K562 (cell line): ENCODE data around the gene PNRC2. TPM values are rescaled to one million over a fixed set of nuclear protein-coding genes. Genes with fewer than 3 reads are reported as not detected.

ENCODE experiments used
- ATF1 ChIP-seq, 2 experiments: fragments of 450-650 bp in 1 of 2; IDR thresholded peaks; 2 replicates each; pipeline ENCODE4 v1.6.1; 2016; ENCODE audit warnings: missing compliant biosample characterization in 1 of 2, missing genetic modification characterization in 1 of 2
- ELF1 ChIP-seq: fragments of 200-800 bp; sonication (Bioruptor generic); IDR thresholded peaks from 2 replicates; pipeline ENCODE4 v1.6.1; 2016; ENCODE audit warnings: missing genetic modification characterization, missing compliant biosample characterization
- EP300 ChIP-seq: IDR thresholded peaks from 2 replicates; pipeline ENCODE4 v1.6.1; 2012; ENCODE audit warnings: low read length, improper control_type of control experiment
- FOXJ2 ChIP-seq: fragments of 200-800 bp; sonication (Bioruptor generic); IDR thresholded peaks from 2 replicates; pipeline ENCODE4 v1.6.1; 2016; ENCODE audit warnings: missing genetic modification characterization, missing compliant biosample characterization
- JUND ChIP-seq, 2 experiments: IDR thresholded peaks; 2 replicates in 1 of 2; 3 replicates in 1 of 2; pipeline ENCODE4 v1.6.1; 2011; ENCODE audit warnings: borderline replicate concordance in 2 of 2, low read depth in 2 of 2, low read length in 2 of 2, improper control_type of control experiment in 1 of 2, missing biosample characterization in 1 of 2, missing genetic modification characterization in 1 of 2, missing genetic modification reagents in 1 of 2
- LEF1 ChIP-seq: fragments of 450-650 bp; IDR thresholded peaks from 2 replicates; pipeline ENCODE4 v1.6.1; 2016; ENCODE audit warnings: mild to moderate bottlenecking
- MEIS2 ChIP-seq: fragments of 450-650 bp; IDR thresholded peaks from 2 replicates; pipeline ENCODE4 v1.6.1; 2014; ENCODE audit warnings: mild to moderate bottlenecking; ENCODE audit not compliant: partially characterized antibody
- MTA1 ChIP-seq: fragments of 450-650 bp; IDR thresholded peaks from 2 replicates; pipeline ENCODE4 v1.6.1; 2017; ENCODE audit warnings: borderline replicate concordance
- NFE2 ChIP-seq: IDR thresholded peaks from 2 replicates; pipeline ENCODE4 v1.6.1; 2014; ENCODE audit warnings: antibody characterized with exemption, low read depth
- OTX1 ChIP-seq: fragments of 450-650 bp; formaldehyde crosslinking; IDR thresholded peaks from 2 replicates; pipeline ENCODE4 v1.4.0; 2022; ENCODE audit warnings: mild to moderate bottlenecking
- POLR2B ChIP-seq: fragments of 450-650 bp; IDR thresholded peaks from 2 replicates; pipeline ENCODE4 v1.6.1; 2018; ENCODE audit warnings: low read depth; ENCODE audit not compliant: partially characterized antibody
- SPI1 ChIP-seq: IDR thresholded peaks from 2 replicates; pipeline ENCODE4 v1.6.1; 2011; ENCODE audit warnings: low read depth, low read length, control low read depth, borderline replicate concordance
- TBP ChIP-seq: optimal IDR thresholded peaks from 2 replicates; pipeline ENCODE3; 2011; ENCODE audit warnings: low read depth, low read length, improper control_type of control experiment
- TEAD4 ChIP-seq, 2 experiments: sonication (generic) in 1 of 2; formaldehyde crosslinking in 1 of 2; IDR thresholded peaks; 2 replicates each; pipeline versions ENCODE4 v1.6.1 to v1.8.0; 2012 to 2022; ENCODE audit warnings: borderline replicate concordance in 1 of 2, inconsistent platforms in 1 of 2, low read length in 1 of 2, mild to moderate bottlenecking in 1 of 2, missing genetic modification reagents in 1 of 2
- THRAP3 ChIP-seq: fragments of 450-650 bp; IDR thresholded peaks from 2 replicates; pipeline ENCODE4 v1.6.1; 2016; ENCODE audit warnings: mild to moderate bottlenecking, inconsistent platforms, borderline replicate concordance
- ZEB2 ChIP-seq: fragments of 450-650 bp; IDR thresholded peaks from 2 replicates; pipeline ENCODE4 v1.6.1; 2016
- ZNF143 ChIP-seq: sonication (generic); formaldehyde crosslinking; IDR thresholded peaks from 2 replicates; pipeline ENCODE4 v1.9.0; 2022; ENCODE audit warnings: mild to moderate bottlenecking, missing genetic modification reagents
- ZNF3 ChIP-seq: fragments of 250-450 bp; sonication (Bioruptor Pico); IDR thresholded peaks from 2 replicates; pipeline ENCODE4 v1.5.0; 2021; ENCODE audit warnings: mild to moderate bottlenecking, moderate library complexity
- ZNF717 ChIP-seq: fragments of 250-450 bp; sonication (Bioruptor Pico); IDR thresholded peaks from 2 replicates; pipeline ENCODE4 v1.5.0; 2021
- ZNF76 ChIP-seq: fragments of 250-450 bp; sonication (Bioruptor Pico); IDR thresholded peaks from 2 replicates; pipeline ENCODE4 v1.4.0; 2020; ENCODE audit warnings: mild to moderate bottlenecking, moderate library complexity, borderline replicate concordance
- polyA plus RNA-seq, 8 experiments: library from polyadenylated mRNA; depleted of rRNA in 4 of 8; stranded (reverse) in 5 of 8; unstranded in 3 of 8; fragments of >200 nt; fragmentation: Nextera tagmentation in 2 of 8; fragmentation: Illumina TruSeq in 1 of 8; extraction: Ambion mirVana in 2 of 8; extraction: Trizol in 1 of 8; gene quantifications; 2 replicates each; pipeline versions ENCODE4 v1.2.1 to v1.2.3, GENCODE V29; 2011 to 2014; ENCODE audit warnings: inconsistent platforms in 1 of 8, missing spikeins in 1 of 8
- total RNA-seq, 7 experiments: library from RNA; depleted of rRNA in 6 of 7; stranded (reverse); fragments of >200 nt in 6 of 7; fragmentation: Illumina TruSeq in 2 of 7; extraction: Trizol in 2 of 7; gene quantifications; 2 replicates each; pipeline versions ENCODE4 v1.2.1 to v1.2.3, GENCODE V29; 2011 to 2021; ENCODE audit warnings: low replicate concordance in 1 of 7
- TF ChIP-seq, protein P1 (sequence below): fragments of 250-450 bp; sonication (Bioruptor Pico); IDR thresholded peaks from 2 replicates; pipeline ENCODE4 v1.5.0; 2021; ENCODE audit warnings: mild to moderate bottlenecking, moderate library complexity
- TF ChIP-seq, protein P2 (sequence below), 2 experiments: IDR thresholded peaks; 2 replicates each; pipeline ENCODE4 v1.6.1; 2012; ENCODE audit warnings: improper control_type of control experiment in 2 of 2, low read depth in 2 of 2, low read length in 2 of 2, borderline replicate concordance in 1 of 2

PNRC2 gene
- total and polyA plus RNA-seq, 9 of the 15 experiments (the other 6 are each of a cell fraction or from before 2014, with no cell fraction given) = 127 to 303 (median 203) TPM

DNA sequence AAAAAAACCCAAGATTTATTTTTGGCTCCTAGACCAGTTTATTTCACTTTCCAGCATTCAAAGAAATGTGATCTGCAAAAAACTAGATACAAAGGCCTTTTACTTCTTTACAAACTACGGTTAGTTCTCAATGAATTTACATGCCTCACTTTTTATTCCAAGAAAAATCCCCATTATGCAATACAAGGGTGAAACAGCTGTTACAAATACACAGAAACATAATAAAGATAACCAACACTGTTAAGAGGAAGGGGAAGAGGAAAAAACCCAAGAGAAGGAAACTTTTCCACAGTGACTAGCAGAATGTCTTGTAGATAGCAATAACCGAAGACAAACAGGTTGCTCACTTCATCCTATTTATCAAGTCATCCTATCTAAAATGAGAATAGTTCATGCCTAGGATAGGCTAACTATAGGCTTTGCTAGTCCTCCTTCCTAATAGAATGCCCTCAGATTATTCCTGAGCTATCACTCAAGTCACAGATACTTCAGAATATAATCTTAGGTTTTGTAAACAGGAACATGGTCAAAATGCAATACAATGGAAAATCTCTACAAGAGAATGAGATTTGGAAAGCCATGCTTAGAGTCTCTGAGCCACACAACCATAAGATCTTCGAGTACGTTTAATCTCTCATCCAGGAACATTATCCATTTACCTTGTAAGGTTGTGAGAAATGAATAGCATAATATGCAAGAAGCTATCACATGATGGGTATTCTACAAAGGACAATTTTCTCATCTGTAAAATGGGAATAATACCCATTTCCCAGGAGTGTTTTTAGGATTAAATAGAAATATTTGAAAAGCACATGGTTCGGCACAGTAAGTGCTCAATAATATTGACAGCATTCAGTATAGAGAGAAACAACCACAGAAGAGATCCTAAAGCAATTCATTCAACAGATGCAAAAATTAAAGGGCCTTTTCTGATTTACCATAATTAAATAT lies 5.4 kb downstream of the PNRC2 start (continued):
- TF ChIP-seq, protein P1, sequence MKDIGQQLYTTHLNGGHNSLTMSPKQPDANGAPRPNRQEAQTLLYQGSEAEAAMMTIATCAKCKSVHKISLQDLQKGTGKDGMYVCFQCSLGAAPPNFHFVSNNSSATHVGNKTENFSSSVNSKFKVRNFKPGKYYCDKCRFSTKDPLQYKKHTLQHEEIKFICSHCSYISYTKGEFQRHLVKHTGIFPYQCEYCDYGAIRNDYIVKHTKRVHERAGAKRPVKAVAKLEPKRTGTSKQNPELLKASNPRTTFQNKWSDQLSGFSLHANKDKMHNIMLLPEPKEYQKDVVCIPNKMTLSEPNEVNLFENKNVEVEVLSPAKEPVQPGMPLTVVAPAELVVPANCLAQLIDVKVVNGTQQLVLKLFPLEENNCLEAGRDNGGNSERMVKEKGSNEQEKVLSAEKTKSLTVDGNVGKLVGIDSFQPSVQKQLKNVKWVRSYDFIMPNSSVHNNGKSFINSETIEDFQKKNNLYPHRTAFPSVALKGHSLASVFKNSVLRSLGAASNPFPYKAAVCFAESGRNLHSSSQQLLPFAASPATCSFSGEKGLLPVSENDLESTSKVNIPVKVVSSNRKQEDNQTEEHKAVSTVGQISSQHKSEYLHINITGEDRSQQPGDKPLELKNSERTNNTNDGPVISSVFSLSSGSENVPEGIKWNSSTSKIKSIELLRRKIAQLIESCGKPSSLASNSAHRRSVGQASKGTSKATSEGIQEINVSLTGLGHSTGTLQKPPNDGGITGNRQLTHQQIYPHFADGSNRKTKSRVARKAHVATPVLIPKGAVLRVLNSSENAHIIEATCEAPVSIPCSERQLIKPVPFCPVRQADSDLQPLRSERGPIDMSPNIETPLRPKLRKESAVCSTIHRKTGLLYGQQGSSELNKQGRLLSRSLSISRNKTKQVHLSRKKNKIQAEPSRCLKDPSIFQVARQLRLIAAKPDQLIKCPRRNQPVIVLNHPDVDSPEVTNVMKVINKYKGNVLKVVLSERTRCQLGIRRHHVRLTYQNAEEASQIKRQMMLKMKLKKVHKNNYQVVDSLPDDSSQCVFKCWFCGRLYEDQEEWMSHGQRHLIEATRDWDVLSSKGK = peak; percentile 71; the same call in 1 of the 2 replicates
- peak; percentile 42; the same call in 1 of the 2 replicates for TF ChIP-seq EP300
- TF ChIP-seq ELF1 (tag) = 0 out of 2 replicates have a peak, but pooled peaks have one; percentile 15
- peak; percentile 45; the same call in 1 of the 2 replicates for TF ChIP-seq TEAD4 (IDR thresholded peaks at IDR 0.05; ENCODE audit: low read length)
- TF ChIP-seq TEAD4 (CRISPR knock-in tag; IDR thresholded peaks at IDR 0.05; ENCODE audit: borderline replicate concordance) = no peak
- peak; percentile 13; the same call in 1 of the 2 replicates for TF ChIP-seq JUND (IDR thresholded peaks at IDR 0.05; ENCODE audit: borderline replicate concordance, low read depth, low read length)
- no peak for TF ChIP-seq JUND (tag; IDR thresholded peaks at IDR 0.05; ENCODE audit: borderline replicate concordance, low read depth, low read length)
- TF ChIP-seq MTA1 = no peak
- TF ChIP-seq, protein P2, sequence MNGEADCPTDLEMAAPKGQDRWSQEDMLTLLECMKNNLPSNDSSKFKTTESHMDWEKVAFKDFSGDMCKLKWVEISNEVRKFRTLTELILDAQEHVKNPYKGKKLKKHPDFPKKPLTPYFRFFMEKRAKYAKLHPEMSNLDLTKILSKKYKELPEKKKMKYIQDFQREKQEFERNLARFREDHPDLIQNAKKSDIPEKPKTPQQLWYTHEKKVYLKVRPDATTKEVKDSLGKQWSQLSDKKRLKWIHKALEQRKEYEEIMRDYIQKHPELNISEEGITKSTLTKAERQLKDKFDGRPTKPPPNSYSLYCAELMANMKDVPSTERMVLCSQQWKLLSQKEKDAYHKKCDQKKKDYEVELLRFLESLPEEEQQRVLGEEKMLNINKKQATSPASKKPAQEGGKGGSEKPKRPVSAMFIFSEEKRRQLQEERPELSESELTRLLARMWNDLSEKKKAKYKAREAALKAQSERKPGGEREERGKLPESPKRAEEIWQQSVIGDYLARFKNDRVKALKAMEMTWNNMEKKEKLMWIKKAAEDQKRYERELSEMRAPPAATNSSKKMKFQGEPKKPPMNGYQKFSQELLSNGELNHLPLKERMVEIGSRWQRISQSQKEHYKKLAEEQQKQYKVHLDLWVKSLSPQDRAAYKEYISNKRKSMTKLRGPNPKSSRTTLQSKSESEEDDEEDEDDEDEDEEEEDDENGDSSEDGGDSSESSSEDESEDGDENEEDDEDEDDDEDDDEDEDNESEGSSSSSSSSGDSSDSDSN (IDR thresholded peaks at IDR 0.05; ENCODE audit: borderline replicate concordance in 1 of 2, low read depth in 2 of 2, low read length in 2 of 2) = no peak
- no peak for TF ChIP-seq TBP
- no peak for TF ChIP-seq MEIS2
- TF ChIP-seq ZNF3 = no peak
- 0 out of 2 replicates have a peak, but pooled peaks have one; percentile 61 for TF ChIP-seq SPI1
- TF ChIP-seq ZNF143 = no peak
- 0 out of 2 replicates have a peak, but pooled peaks have one; percentile 49 for TF ChIP-seq ZEB2
- peak; percentile 19 for TF ChIP-seq POLR2B
- no peak for TF ChIP-seq FOXJ2
- TF ChIP-seq LEF1 = peak; percentile 23; the same call in 1 of the 2 replicates
- TF ChIP-seq THRAP3 = 0 out of 2 replicates have a peak, but pooled peaks have one; percentile 20
- peak; percentile 57; the same call in 1 of the 2 replicates for TF ChIP-seq ZNF717
- no peak for TF ChIP-seq ATF1 (CRISPR knock-in tag; IDR thresholded peaks at IDR 0.05)
- no peak for TF ChIP-seq ATF1 (tag; IDR thresholded peaks at IDR 0.05)
- TF ChIP-seq OTX1 (CRISPR knock-in tag) = 0 out of 2 replicates have a peak, but pooled peaks have one; percentile 51
- TF ChIP-seq NFE2 = peak; percentile 52; the same call in 1 of the 2 replicates
- no peak for TF ChIP-seq ZNF76 (CRISPR knock-in tag)
